ENCODE data around the gene PPP1R37.
"Not testable (repeated sequence)": the region's sequence is repeated elsewhere in the genome, so short reads cannot be mapped to it uniquely, and the experiment has no call there.

PPP1R37 gene

GRCh38 chr19:45118106-45118505, 25.1 kb downstream of the PPP1R37 start:
- DNase-seq = no peak

GRCh38 chr19:45118591-45119355, 25.8 kb downstream of the PPP1R37 start:
- DNase-seq = not testable (repeated sequence)

- no peak for DNase-seq
Observed at GRCh38 chr19:45119582-45119981, 26.6 kb downstream of the PPP1R37 start.

GRCh38 chr19:45121827-45122345, 28.9 kb downstream of the PPP1R37 start:
- no peak for DNase-seq

- DNase-seq = no peak
Observed at GRCh38 chr19:45122832-45123231, 29.9 kb downstream of the PPP1R37 start.

GRCh38 chr19:45123440-45123850, 30.5 kb downstream of the PPP1R37 start:
- no peak for DNase-seq

- DNase-seq = no peak
Observed at GRCh38 chr19:45124021-45124420, 31.0 kb downstream of the PPP1R37 start.

GRCh38 chr19:45125360-45125759, 32.4 kb downstream of the PPP1R37 start:
- DNase-seq = no peak

GRCh38 chr19:45125975-45126493, 33.1 kb downstream of the PPP1R37 start:
- no peak for DNase-seq

GRCh38 chr19:45126654-45127053, 33.7 kb downstream of the PPP1R37 start:
- no peak for DNase-seq

- no peak for DNase-seq
Observed at GRCh38 chr19:45128146-45128545, 35.2 kb downstream of the PPP1R37 start.

GRCh38 chr19:45128806-45129205, 35.8 kb downstream of the PPP1R37 start:
- no peak for DNase-seq

- no peak for DNase-seq
Observed at GRCh38 chr19:45130236-45130635, 37.3 kb downstream of the PPP1R37 start.

GRCh38 chr19:45130888-45131615, 38.1 kb downstream of the PPP1R37 start:
- DNase-seq = peak; percentile 87

GRCh38 chr19:45133661-45134060, 40.7 kb downstream of the PPP1R37 start:
- DNase-seq = no peak

GRCh38 chr19:45135176-45135885, 42.4 kb downstream of the PPP1R37 start:
- DNase-seq = no peak

GRCh38 chr19:45136507-45137178, 43.7 kb downstream of the PPP1R37 start:
- no peak for DNase-seq

- DNase-seq = no peak
Observed at GRCh38 chr19:45137179-45137761, 44.3 kb downstream of the PPP1R37 start.

- no peak for DNase-seq
Observed at GRCh38 chr19:45138303-45138751, 45.3 kb downstream of the PPP1R37 start.

GRCh38 chr19:45139286-45140143, 46.5 kb downstream of the PPP1R37 start:
- DNase-seq = no peak

- DNase-seq = no peak
Observed at GRCh38 chr19:45140144-45140503, 47.1 kb downstream of the PPP1R37 start.
